B cell (primary cell): ENCODE data around the gene RPS5. TPM values are rescaled to one million over a fixed set of nuclear protein-coding genes. Genes with fewer than 3 reads are reported as not detected.

Source experiments
- ATAC-seq: fragments of 200-7000 bp; cut with Tn5 transposase; one replicate; pipeline ENCODE4 v1.10.0; 2021; ENCODE audit warnings: low read depth, mild to moderate bottlenecking, moderate number of reproducible peaks, moderate library complexity
- CTCF ChIA-PET: fragments of 350-600 bp; sonication (Branson Sonifier 250); formaldehyde crosslinking; loops from one replicate; lab custom pipeline; 2021; ENCODE audit warnings: antibody characterized with exemption, inconsistent platforms; lab: Charles Lee
- POLR2A ChIA-PET: fragments of 350-600 bp; sonication (Branson Sonifier 250); formaldehyde crosslinking; loops from one replicate; lab custom pipeline; 2021; ENCODE audit warnings: antibody characterized with exemption; lab: Charles Lee
- DNase-seq: peaks from one replicate; pipeline ENCODE4 v3.0.0; 2013
- H2AFZ ChIP-seq: 2 replicates; pipeline ENCODE4 v1.6.1; 2012; ENCODE audit warnings: mild to moderate bottlenecking, low read depth, low read length; ENCODE audit not compliant: insufficient read depth, poor library complexity, severe bottlenecking
- H3K27ac ChIP-seq, 2 donors: 1 replicate in 1 of 2; 2 replicates in 1 of 2; pipeline ENCODE4 v1.5.1; 2012 to 2013; ENCODE audit warnings: low read length in 2 of 2, mild to moderate bottlenecking in 2 of 2, moderate library complexity in 1 of 2
- H3K27me3 ChIP-seq, 4 experiments: fragments of 200-600 bp in 1 of 4; sonication (generic) in 1 of 4; replicated peaks in 1 of 4; 1 replicate in 2 of 4; 2 replicates in 2 of 4; pipeline versions ENCODE4 v1.6.1 to v1.7.0; 2013 to 2016; ENCODE audit warnings: low read length in 3 of 4, mild to moderate bottlenecking in 2 of 4, mixed read lengths in 1 of 4, moderate library complexity in 1 of 4; ENCODE audit not compliant: insufficient read depth in 4 of 4, control insufficient read depth in 3 of 4; ENCODE audit errors: control extremely low read depth in 1 of 4
- H3K36me3 ChIP-seq, 2 experiments: replicated peaks in 1 of 2; 1 replicate in 1 of 2; 2 replicates in 1 of 2; pipeline versions ENCODE4 v1.6.1 to v1.7.1; 2013; ENCODE audit warnings: low read length in 1 of 2; ENCODE audit not compliant: insufficient read depth in 2 of 2, control insufficient read depth in 1 of 2; ENCODE audit errors: control extremely low read depth in 1 of 2, extremely low read depth in 1 of 2
- H3K4me1 ChIP-seq, 2 donors: fragments of 200-600 bp in 1 of 2; sonication (generic) in 1 of 2; 1 replicate in 1 of 2; 2 replicates in 1 of 2; pipeline versions ENCODE4 v1.5.1 to v1.6.1; 2013 to 2017; ENCODE audit warnings: low read length in 2 of 2; ENCODE audit not compliant: control insufficient read depth in 2 of 2, insufficient read depth in 2 of 2
- H3K4me2 ChIP-seq: replicated peaks from 2 replicates; pipeline ENCODE3; 2012; ENCODE audit warnings: mild to moderate bottlenecking, low read depth, low read length; ENCODE audit not compliant: poor library complexity, severe bottlenecking
- H3K4me3 ChIP-seq, 5 experiments: fragments of 200-600 bp in 1 of 5; sonication (generic) in 1 of 5; 1 replicate in 3 of 5; 2 replicates in 2 of 5; pipeline versions ENCODE4 v1.5.1 to v1.7.0; 2011 to 2016; ENCODE audit warnings: low read length in 4 of 5, mild to moderate bottlenecking in 4 of 5, low read depth in 2 of 5, control low read depth in 1 of 5, moderate library complexity in 1 of 5; ENCODE audit not compliant: insufficient read depth in 1 of 5; ENCODE audit errors: control extremely low read depth in 1 of 5, extremely low read depth in 1 of 5
- H3K79me2 ChIP-seq: fragments of 200-600 bp; sonication (generic); one replicate; pipeline ENCODE4 v1.6.0; 2016; ENCODE audit warnings: low read length; ENCODE audit not compliant: control insufficient read depth, insufficient read depth
- H3K9ac ChIP-seq: fragments of 200-600 bp; sonication (generic); 2 replicates; pipeline ENCODE4 v1.6.1; 2017; ENCODE audit warnings: mild to moderate bottlenecking, low read length, moderate library complexity
- H3K9me3 ChIP-seq, 3 donors: one replicate each; pipeline versions ENCODE4 v1.6.1 to v1.7.1; 2013; ENCODE audit warnings: low read length in 2 of 3; ENCODE audit not compliant: control insufficient read depth in 2 of 3, insufficient read depth in 1 of 3; ENCODE audit errors: control extremely low read depth in 1 of 3
- H4K20me1 ChIP-seq: 2 replicates; pipeline ENCODE4 v1.6.0; 2012; ENCODE audit warnings: mild to moderate bottlenecking, low read length; ENCODE audit not compliant: insufficient read depth, control insufficient read depth, poor library complexity, severe bottlenecking
- H3K27ac Mint-ChIP-seq: one replicate; pipeline ENCODE4 v1.8.0; 2021; ENCODE audit warnings: mixed read lengths
- H3K27me3 Mint-ChIP-seq: one replicate; pipeline ENCODE4 v1.8.0; 2021; ENCODE audit warnings: mixed read lengths
- H3K4me1 Mint-ChIP-seq: one replicate; pipeline ENCODE4 v1.8.0; 2021; ENCODE audit warnings: mixed read lengths
- H3K4me3 Mint-ChIP-seq: one replicate; pipeline ENCODE4 v1.8.0; 2021; ENCODE audit warnings: mixed read lengths
- H3K9me3 Mint-ChIP-seq: one replicate; pipeline ENCODE4 v1.8.0; 2022; ENCODE audit warnings: mixed read lengths; ENCODE audit not compliant: insufficient read depth
- EZH2 ChIP-seq: IDR thresholded peaks from 2 replicates; pipeline ENCODE4 v1.6.1; 2012; ENCODE audit warnings: borderline replicate concordance, low read depth, mild to moderate bottlenecking, moderate library complexity, low read length; ENCODE audit not compliant: insufficient read depth, poor library complexity, severe bottlenecking
- WGBS: methylation state at CpG from one replicate; pipeline ENCODE4 v1.1.5; 2013; ENCODE audit warnings: missing lambda C conversion rate; ENCODE audit not compliant: insufficient coverage; 5-methylcytosine and 5-hydroxymethylcytosine counted together
- intact Hi-C: fragments of 100-400 bp; cut with micrococcal nuclease; formaldehyde crosslinking; loops from one replicate; pipeline ENCODE4 v1.10.0; 2022
- polyA plus RNA-seq: library from polyadenylated mRNA; depleted of rRNA; stranded (reverse); fragments of >200 nt; gene quantifications from 2 replicates; pipeline ENCODE4 v1.2.3, GENCODE V29; 2012
- total RNA-seq, 2 donors: library from RNA; stranded (reverse); fragments of 120-200 nt in 1 of 2; gene quantifications; 1 replicate in 1 of 2; 2 replicates in 1 of 2; pipeline versions ENCODE4 v1.2.3 to v1.2.4, GENCODE V29; 2013 to 2022
- TF ChIP-seq, protein P1 (sequence below): fragments of 200-600 bp; IDR thresholded peaks from one replicate; pipeline ENCODE4 v1.8.0; 2022; ENCODE audit warnings: antibody characterized with exemption, mild to moderate bottlenecking

RPS5 gene
- total and polyA plus RNA-seq, 2 donors (not counting 1 experiment from before 2014, with no cell fraction given), result 1,311 to 4,330 TPM

GRCh38 chr19:58357481-58358145 lies 29.5 kb upstream of the RPS5 start:
- CTCF ChIA-PET, result interaction anchor here (0.6 kb wide), 1 partner anchor 499 kb away, joined by 4 read pairs; no protein-coding TSS in a partner anchor
- Mint-ChIP-seq H3K27ac (no peak overlapping the region), H3K9me3 (no peaks in the 10 kb centered on the region), H3K4me3 (peak overlapping the region; percentile 16), H3K4me1 (peaks cover 21% of the 10 kb centered on the region), H3K27me3 (peaks cover 3% of the 10 kb centered on the region)
- WGBS, result 86% methylated on average over 18 of the region's 19 CpGs
- no peak overlapping the region for H3K27ac ChIP-seq
- DNase-seq, result no peak
- intact Hi-C loops, result no loop called here
- POLR2A ChIA-PET, result no interaction called here
- H3K79me2 ChIP-seq, result no peaks in the 10 kb centered on the region
- no peak overlapping the region for H3K4me3 ChIP-seq
- peaks cover 17 to 31% of the 10 kb centered on the region in 2 donors for H3K4me1 ChIP-seq
- ATAC-seq, result no peak
- H3K27me3 ChIP-seq, result peaks cover 0 to 19% (median 6%) of the 10 kb centered on the region in 4 experiments
- TF ChIP-seq, protein P1, sequence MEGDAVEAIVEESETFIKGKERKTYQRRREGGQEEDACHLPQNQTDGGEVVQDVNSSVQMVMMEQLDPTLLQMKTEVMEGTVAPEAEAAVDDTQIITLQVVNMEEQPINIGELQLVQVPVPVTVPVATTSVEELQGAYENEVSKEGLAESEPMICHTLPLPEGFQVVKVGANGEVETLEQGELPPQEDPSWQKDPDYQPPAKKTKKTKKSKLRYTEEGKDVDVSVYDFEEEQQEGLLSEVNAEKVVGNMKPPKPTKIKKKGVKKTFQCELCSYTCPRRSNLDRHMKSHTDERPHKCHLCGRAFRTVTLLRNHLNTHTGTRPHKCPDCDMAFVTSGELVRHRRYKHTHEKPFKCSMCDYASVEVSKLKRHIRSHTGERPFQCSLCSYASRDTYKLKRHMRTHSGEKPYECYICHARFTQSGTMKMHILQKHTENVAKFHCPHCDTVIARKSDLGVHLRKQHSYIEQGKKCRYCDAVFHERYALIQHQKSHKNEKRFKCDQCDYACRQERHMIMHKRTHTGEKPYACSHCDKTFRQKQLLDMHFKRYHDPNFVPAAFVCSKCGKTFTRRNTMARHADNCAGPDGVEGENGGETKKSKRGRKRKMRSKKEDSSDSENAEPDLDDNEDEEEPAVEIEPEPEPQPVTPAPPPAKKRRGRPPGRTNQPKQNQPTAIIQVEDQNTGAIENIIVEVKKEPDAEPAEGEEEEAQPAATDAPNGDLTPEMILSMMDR, result no peak
- TF ChIP-seq EZH2, result no peak
- no peak overlapping the region for H2AFZ ChIP-seq
- H3K4me2 ChIP-seq, result peak overlapping the region; percentile 79
- H3K36me3 ChIP-seq, result no peaks in the 10 kb centered on the region
- no peaks in the 10 kb centered on the region for H4K20me1 ChIP-seq
- no peak overlapping the region for H3K9ac ChIP-seq
- H3K9me3 ChIP-seq, result peaks cover 0 to 14% (median 0%) of the 10 kb centered on the region in 3 donors

DNA sequence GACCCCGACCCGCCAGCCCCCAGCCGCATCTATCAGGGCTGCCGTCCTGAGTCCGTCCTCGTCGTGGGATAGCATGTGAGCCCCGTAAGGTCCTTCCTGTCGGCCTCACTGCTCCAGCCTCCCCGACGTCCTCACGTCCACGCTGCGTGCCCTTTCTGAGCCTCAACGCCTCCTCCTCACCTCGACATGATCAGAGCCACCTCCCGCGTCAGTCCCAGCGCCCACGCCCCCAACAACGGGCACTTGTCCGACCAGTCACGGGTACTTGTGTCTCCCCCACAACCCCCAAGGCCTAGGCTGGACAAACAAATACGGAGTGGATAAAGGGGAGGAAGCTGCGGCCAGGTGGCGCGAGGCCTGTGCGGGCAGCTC lies 25.2 kb upstream of the RPS5 start:
- intact Hi-C loops, result loop anchor here (1.0 to 5.0 kb wide), 11 partner anchors 15 to 196 kb away; partner anchors contain the start of genes ERVK3-1, UBE2M, ZNF324B and ZNF446
- Histone ChIP-seq H3K36me3 (no peaks in the 10 kb centered on the region), H3K9ac (peak overlapping the region; percentile 75), H3K4me1 (peaks cover 17 to 35% of the 10 kb centered on the region in 2 donors), H3K27me3 (peaks cover 0 to 16% (median 6%) of the 10 kb centered on the region in 4 experiments), H3K9me3 (peaks cover 0 to 7% (median 0%) of the 10 kb centered on the region in 3 donors), H3K4me3 (peak overlapping the region; percentile 69 to 90 (median 74)), H4K20me1 (no peaks in the 10 kb centered on the region), H2AFZ (peak overlapping the region; percentile 87), H3K79me2 (no peaks in the 10 kb centered on the region), H3K4me2 (peak overlapping the region; percentile 81), H3K27ac (peak overlapping the region; percentile 80 to 81)
- DNase-seq (no peak), ATAC-seq (no peak)
- Mint-ChIP-seq H3K27ac (peak overlapping the region; percentile 97), H3K9me3 (no peaks in the 10 kb centered on the region), H3K27me3 (peaks cover 3% of the 10 kb centered on the region), H3K4me3 (peak overlapping the region; percentile 95), H3K4me1 (peaks cover 19% of the 10 kb centered on the region)
- ChIA-PET POLR2A (interaction anchor here (0.6 to 3.7 kb wide), 16 partner anchors 14 to 587 kb away, joined by 3 to 35 read pairs (median 8); partner anchors contain the start of genes ERVK3-1, RPS5, TRIM28 and UBE2M), CTCF (interaction anchor here (0.5 to 1.1 kb wide), 4 partner anchors 12 to 543 kb away, joined by 4 to 7 read pairs (median 4); partner anchors contain the start of gene ZBTB45)
- WGBS, result 7% methylated on average over 27 of the region's 28 CpGs
- TF ChIP-seq, protein P1, result no peak
- TF ChIP-seq EZH2, result no peak
